ENCODE measurements around the gene NCKAP5L. TPM values are rescaled to one million over a fixed set of nuclear protein-coding genes. Genes with fewer than 3 reads are reported as not detected.

NCKAP5L gene
- total RNA-seq = 10 to 100 TPM in 3 of 4 donors, 1 to 10 TPM in 1; 8.4 to 15.5 (median 10.4) TPM

GRCh38 chr12:49828133-49829091, at the start of gene NCKAP5L:
NCKAP5L (minus strand) TSS chr12:49828413; CDS start chr12:49804044, 24,369 bp downstream.
- Histone ChIP-seq H3K4me3 (peak within 1 kb of the TSS; percentile 72 to 98 (median 88)), H3K4me1 (peaks cover 41 to 50% of the 10 kb centered on the region in 2 donors), H3K27me3 (no peaks in the 10 kb centered on the region), H3K27ac (peak within 1 kb of the TSS; percentile 90 to 96 (median 94)), H3K9me3 (no peaks in the 10 kb centered on the region), H3K36me3 (no peaks in the 10 kb centered on the region)
- in situ Hi-C loops (cut with MboI; ENCODE audit: low sequenced_read_pairs in 4 of 4) (no loop called here), intact Hi-C loops (cut with DNase I; ENCODE audit: low total_unique reads) (loop anchor here (1.0 to 5.0 kb wide), 3 partner anchors 15 to 86 kb away; partner anchors contain the start of genes BCDIN3D and TMBIM6)
- DNase-seq (peak; percentile 94), ATAC-seq (peak; percentile 90 to 92)
- TF ChIP-seq POLR2A (IDR thresholded peaks at IDR 0.05) = peak; percentile 62 to 79
- TF ChIP-seq CTCF (IDR thresholded peaks at IDR 0.05 in 4 of 5, conservative IDR thresholded peaks at IDR 0.05 in 1 of 5) = no peak

- in situ Hi-C loops (cut with MboI; ENCODE audit: low sequenced_read_pairs in 4 of 4) = no loop called here
These were observed 48.9 kb upstream of the NCKAP5L start for GRCh38 chr12:49877066-49877465.

GRCh38 chr12:49876070-49876469, 47.9 kb upstream of the NCKAP5L start:
- DNase-seq = no peak
- H3K4me3 ChIP-seq = no peak overlapping the region
- no peaks in the 10 kb centered on the region for H3K9me3 ChIP-seq
- no peaks in the 10 kb centered on the region for H3K36me3 ChIP-seq
- no peak for ATAC-seq
- H3K27ac ChIP-seq = no peak overlapping the region
- H3K27me3 ChIP-seq = no peaks in the 10 kb centered on the region
- no peaks in the 10 kb centered on the region for H3K4me1 ChIP-seq
- in situ Hi-C loops (cut with MboI; ENCODE audit: low sequenced_read_pairs in 4 of 4) (no loop called here), intact Hi-C loops (cut with DNase I; ENCODE audit: low total_unique reads) (no loop called here)
- no peak for TF ChIP-seq POLR2A (IDR thresholded peaks at IDR 0.05)
- TF ChIP-seq CTCF (IDR thresholded peaks at IDR 0.05 in 4 of 5, conservative IDR thresholded peaks at IDR 0.05 in 1 of 5) = no peak

More at GRCh38 chr12:49877066-49877465, 48.9 kb upstream of the NCKAP5L start:
- Histone ChIP-seq H3K36me3 (no peaks in the 10 kb centered on the region), H3K27ac (no peak overlapping the region), H3K4me1 (no peaks in the 10 kb centered on the region), H3K27me3 (no peaks in the 10 kb centered on the region), H3K9me3 (no peaks in the 10 kb centered on the region), H3K4me3 (no peak overlapping the region)
- no peak for DNase-seq
- no peak for TF ChIP-seq CTCF (IDR thresholded peaks at IDR 0.05 in 4 of 5, conservative IDR thresholded peaks at IDR 0.05 in 1 of 5)
- TF ChIP-seq POLR2A (IDR thresholded peaks at IDR 0.05) = no peak
- no peak for ATAC-seq
- intact Hi-C loops (cut with DNase I; ENCODE audit: low total_unique reads) = no loop called here

- TF ChIP-seq POLR2A (IDR thresholded peaks at IDR 0.05) (no peak), CTCF (IDR thresholded peaks at IDR 0.05 in 4 of 5, conservative IDR thresholded peaks at IDR 0.05 in 1 of 5) (no peak)
- no peak for DNase-seq
- Histone ChIP-seq H3K36me3 (no peaks in the 10 kb centered on the region), H3K4me3 (no peak overlapping the region), H3K27ac (no peak overlapping the region), H3K4me1 (no peaks in the 10 kb centered on the region), H3K27me3 (no peaks in the 10 kb centered on the region), H3K9me3 (no peaks in the 10 kb centered on the region)
- ATAC-seq = no peak
- in situ Hi-C loops (cut with MboI; ENCODE audit: low sequenced_read_pairs in 4 of 4) (no loop called here), intact Hi-C loops (cut with DNase I; ENCODE audit: low total_unique reads) (no loop called here)
These were observed 47.0 kb upstream of the NCKAP5L start for GRCh38 chr12:49875115-49875720.
